ENCODE data around the gene REXO1.

Gene REXO1

DNA sequence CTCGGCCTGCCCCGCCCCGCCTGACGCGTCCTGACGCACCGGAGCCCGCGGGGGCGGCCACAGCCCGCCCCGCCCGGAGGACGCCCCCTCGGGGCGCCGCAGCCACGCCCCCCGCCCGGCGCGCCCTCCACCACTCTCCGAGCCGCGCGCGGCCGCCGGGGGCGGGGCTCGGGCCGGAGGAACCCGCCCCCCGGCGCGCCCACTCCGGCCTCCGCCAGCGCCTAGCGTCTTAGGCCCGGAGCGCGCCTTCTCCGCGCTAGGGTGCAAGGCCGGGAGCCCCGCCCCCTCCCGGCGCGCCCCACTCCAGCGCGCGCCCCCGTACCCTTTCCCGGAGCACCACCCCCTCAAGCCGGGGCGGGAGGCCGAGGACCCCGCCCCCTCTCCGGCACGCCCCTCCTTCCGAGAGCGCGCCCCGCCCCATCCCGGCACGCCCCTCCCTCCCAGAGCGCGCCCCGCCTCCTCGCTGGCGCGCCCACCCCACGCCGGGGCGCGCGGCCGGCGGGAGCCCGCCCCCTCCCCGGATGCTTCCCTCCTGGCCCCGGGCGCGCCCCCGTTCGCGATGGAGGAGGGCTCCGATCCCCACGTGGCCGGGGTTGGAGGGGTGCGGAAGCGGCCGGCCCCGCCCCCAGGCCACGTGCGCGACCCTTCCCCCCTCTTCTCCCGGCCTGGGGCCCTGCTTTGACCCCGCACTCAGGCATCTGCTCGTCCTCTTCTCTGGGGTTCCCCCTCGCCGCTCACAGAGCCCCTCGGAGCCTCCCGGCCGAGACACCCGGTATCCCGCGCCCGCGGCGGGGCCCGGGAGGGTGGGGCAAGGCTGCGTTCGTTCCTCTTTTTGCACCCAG, 15.6 kb upstream of the REXO1 start:
- Histone ChIP-seq H3K4me1 (ENCODE audit: control insufficient read depth, insufficient read depth, low read length) (peaks cover 8% of the 10 kb centered on the region), H3K27ac (ENCODE audit: low read depth, low read length) (peak overlapping the region; percentile 70), H3K9ac (ENCODE audit: low read length) (peak overlapping the region; percentile 40), H3K36me3 (ENCODE audit: control insufficient read depth, insufficient read depth, low read length) (no peaks in the 10 kb centered on the region), H3K27me3 (ENCODE audit: control insufficient read depth, insufficient read depth, low read length) (no peaks in the 10 kb centered on the region), H3K4me3 (ENCODE audit: low read length) (peak overlapping the region; percentile 78)

DNA sequence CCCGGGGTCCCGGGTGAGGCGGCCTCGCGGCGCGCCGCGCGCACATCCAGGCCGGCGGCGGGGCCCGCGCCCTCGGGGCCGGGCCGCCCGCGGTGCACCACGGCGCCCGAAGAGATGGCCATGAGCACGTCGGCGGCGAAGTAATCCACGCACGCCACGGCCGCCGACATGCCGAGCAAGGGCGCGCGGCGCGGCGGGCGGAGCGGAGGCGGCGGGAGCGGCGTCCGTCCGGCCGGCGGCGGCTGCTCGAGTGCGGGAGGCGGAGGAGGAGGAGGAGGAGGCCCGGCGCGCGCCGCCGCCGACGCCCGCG, 15.0 kb upstream of the REXO1 start, which contains the start of gene KLF16:
TSS of gene KLF16 (minus strand) at position 252 of the 310 bp plus-strand sequence. CDS start at position 170, 82 bp downstream.
- no peaks in the 10 kb centered on the region for H3K36me3 ChIP-seq (ENCODE audit: control insufficient read depth, insufficient read depth, low read length)
- H3K4me3 ChIP-seq (ENCODE audit: low read length), result peak within 1 kb of the TSS; percentile 78
- peak within 1 kb of the TSS; percentile 40 for H3K9ac ChIP-seq (ENCODE audit: low read length)
- no peaks in the 10 kb centered on the region for H3K27me3 ChIP-seq (ENCODE audit: control insufficient read depth, insufficient read depth, low read length)
- H3K27ac ChIP-seq (ENCODE audit: low read depth, low read length), result peak within 1 kb of the TSS; percentile 70
- peaks cover 8% of the 10 kb centered on the region for H3K4me1 ChIP-seq (ENCODE audit: control insufficient read depth, insufficient read depth, low read length)

DNA sequence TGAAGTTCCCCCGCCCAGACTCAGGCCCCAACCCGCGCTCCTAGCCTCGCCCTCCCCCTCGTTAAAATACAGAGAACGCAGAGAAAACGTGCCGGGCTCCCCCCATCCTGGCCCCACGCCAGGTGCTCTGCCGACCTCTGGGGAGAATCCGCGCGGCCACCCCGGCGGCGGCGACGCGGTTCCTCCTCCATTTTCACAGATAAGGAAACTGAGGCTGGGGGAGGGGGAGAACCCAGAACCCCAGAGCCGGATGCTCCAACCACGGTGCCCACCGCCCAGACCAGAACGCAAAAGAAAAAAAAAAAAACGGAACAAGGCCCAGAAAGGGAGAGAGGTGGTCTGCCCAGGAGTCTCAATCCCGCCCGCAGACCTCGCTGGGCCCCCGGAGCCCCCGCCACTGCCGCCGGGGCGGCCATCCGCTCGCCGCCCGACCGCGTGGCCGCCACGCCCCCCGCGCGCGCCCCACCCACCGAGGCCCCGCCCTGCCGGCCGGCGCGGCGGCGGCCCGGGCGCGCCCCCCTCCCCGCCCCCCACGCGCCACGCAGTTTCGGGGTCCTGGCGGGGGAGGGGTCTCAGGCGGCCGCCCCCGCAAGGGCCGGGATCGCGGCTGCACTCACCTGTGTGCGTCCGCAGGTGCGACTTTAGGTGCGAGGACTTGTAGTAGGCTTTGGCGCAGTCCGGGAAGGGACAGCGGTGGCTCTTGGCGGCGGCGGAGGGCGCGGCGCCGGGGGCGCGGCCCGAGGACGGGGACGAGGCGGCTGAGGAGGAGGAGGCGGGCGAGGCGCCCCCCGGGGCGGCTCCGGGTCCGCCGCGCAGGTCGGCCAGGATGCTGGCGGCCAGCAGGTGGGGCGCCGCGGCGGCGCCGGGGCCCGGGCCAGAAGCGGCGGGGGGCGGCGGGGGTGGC, 14.4 kb upstream of the REXO1 start:
- peak overlapping the region; percentile 68 for H3K9ac ChIP-seq (ENCODE audit: low read length)
- H3K4me1 ChIP-seq (ENCODE audit: control insufficient read depth, insufficient read depth, low read length), result peaks cover 8% of the 10 kb centered on the region
- H3K27me3 ChIP-seq (ENCODE audit: control insufficient read depth, insufficient read depth, low read length), result no peaks in the 10 kb centered on the region
- no peaks in the 10 kb centered on the region for H3K36me3 ChIP-seq (ENCODE audit: control insufficient read depth, insufficient read depth, low read length)
- H3K4me3 ChIP-seq (ENCODE audit: low read length), result peak overlapping the region; percentile 71
- H3K27ac ChIP-seq (ENCODE audit: low read depth, low read length), result peak overlapping the region; percentile 45

DNA sequence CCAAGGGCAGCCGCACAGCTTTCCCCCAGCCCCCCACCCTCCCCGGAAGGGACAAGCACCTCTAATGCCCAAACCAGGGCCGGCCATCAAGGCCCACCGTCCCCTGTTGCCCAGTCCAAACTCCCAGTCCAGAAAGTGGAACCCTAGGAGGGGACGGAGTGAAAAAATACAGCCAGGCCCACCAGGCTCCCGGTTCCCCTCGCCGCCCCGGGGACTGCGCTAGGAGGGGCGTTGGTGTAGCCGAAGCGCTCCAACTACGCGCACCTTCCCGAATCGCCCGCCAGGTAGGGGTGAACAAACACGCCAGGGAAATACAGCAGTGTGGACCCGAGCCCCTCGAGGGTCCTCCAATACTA, 13.8 kb upstream of the REXO1 start:
- Histone ChIP-seq H3K9ac (ENCODE audit: low read length) (peak overlapping the region; percentile 68), H3K4me3 (ENCODE audit: low read length) (peak overlapping the region; percentile 71), H3K4me1 (ENCODE audit: control insufficient read depth, insufficient read depth, low read length) (peaks cover 9% of the 10 kb centered on the region), H3K27ac (ENCODE audit: low read depth, low read length) (peak overlapping the region; percentile 45), H3K27me3 (ENCODE audit: control insufficient read depth, insufficient read depth, low read length) (no peaks in the 10 kb centered on the region), H3K36me3 (ENCODE audit: control insufficient read depth, insufficient read depth, low read length) (no peaks in the 10 kb centered on the region)

DNA sequence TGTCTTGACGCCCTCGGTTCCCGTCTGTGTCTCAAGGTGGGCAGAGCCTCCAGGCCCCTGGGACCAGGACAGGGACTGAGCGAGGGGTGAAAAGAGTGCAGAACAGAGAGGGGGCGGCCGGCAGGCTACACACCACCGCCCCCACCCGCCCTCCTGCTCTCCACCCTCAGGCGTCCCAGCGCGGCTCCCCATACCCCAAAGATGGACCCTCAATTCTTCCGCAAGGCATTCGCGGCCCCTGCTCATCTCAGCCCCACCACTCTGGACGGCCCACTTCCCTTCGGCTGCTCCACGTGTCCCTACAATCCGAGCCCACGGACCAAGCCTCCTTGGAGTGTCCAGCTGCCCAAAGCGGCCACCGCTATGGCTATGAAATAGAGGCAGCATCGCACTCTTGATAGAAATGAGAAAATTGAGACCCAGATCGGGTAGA, 13.3 kb upstream of the REXO1 start:
- no peak overlapping the region for H3K9ac ChIP-seq (ENCODE audit: low read length)
- peaks cover 9% of the 10 kb centered on the region for H3K4me1 ChIP-seq (ENCODE audit: control insufficient read depth, insufficient read depth, low read length)
- H3K36me3 ChIP-seq (ENCODE audit: control insufficient read depth, insufficient read depth, low read length), result no peaks in the 10 kb centered on the region
- peak overlapping the region; percentile 71 for H3K4me3 ChIP-seq (ENCODE audit: low read length)
- no peaks in the 10 kb centered on the region for H3K27me3 ChIP-seq (ENCODE audit: control insufficient read depth, insufficient read depth, low read length)
- H3K27ac ChIP-seq (ENCODE audit: low read depth, low read length), result peak overlapping the region; percentile 45

DNA sequence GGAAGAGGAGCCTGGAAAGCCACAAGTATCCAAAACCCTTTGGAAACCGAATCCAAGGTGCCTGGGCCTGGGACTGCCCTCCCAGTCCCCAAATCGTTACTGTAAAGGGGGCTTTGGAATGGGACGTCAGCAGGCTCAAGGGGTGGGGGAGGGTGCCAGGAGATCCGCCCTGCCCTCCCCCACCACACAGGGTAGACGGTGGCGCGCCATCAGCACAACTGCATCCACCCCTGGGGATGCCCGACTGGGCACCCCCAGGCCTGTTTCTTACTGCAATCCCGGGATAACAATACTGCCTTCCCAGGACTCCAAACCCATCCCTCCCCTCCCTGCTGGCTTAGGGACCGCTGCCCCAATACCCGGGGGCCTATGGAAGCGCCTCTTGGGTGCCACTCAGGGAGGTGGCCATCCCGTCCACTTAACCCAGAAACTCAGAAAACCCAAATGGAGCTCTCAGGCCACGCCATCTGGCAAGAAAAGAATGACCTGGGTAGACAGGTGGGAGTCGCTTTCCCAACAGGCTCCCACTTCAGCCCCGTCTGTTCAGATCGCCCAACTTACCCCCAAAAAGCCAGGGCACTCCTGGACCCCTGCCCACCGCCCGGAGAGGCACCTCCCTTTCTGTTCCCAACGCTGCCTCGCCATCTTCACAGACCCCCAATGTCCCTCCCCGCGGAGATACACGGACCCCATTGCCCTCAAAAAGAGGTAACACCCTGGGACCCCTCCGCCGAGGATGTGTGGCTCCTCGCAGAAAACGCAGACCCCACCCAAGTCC, 12.7 kb upstream of the REXO1 start:
- no peaks in the 10 kb centered on the region for H3K36me3 ChIP-seq (ENCODE audit: control insufficient read depth, insufficient read depth, low read length)
- peaks cover 11% of the 10 kb centered on the region for H3K4me1 ChIP-seq (ENCODE audit: control insufficient read depth, insufficient read depth, low read length)
- H3K27ac ChIP-seq (ENCODE audit: low read depth, low read length), result peak overlapping the region; percentile 32

DNA sequence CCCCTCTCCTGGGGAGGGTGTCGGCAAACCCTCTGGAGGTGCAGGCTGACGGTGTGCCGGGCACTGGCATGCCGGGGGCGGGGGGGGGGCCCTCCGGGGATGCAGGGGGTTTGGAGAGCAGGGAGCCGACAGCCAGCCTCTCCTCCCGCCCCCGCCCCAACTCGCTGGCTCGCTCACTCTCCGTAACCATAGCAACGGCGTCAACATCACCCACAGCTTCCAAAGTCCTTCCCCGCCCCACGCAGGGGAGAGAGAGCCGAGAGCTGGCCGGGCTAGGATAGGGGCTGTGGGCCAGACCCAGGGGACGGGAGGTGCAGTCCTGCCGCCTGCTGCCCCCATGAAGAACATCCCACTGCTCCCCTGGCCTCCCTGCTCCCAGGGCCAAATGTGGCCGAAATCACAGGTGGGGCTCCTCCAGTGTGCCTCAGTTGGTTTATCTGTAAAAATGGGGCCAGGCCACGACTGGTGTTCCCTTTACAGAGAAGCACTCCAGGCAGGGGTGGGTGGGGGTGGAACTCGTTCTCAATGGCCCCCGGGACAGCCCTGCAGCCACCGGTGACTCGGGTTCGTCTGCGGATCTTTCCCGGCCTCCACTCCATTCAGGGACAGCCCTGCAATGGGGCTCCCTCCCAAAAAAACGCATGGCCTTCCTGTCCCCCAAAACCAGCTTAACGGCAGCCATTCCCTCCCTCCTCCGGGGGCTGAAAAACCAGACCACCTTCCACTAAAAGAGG, 11.9 kb upstream of the REXO1 start:
- Histone ChIP-seq H3K4me3 (ENCODE audit: low read length) (peak overlapping the region; percentile 42), H3K9ac (ENCODE audit: low read length) (no peak overlapping the region), H3K27me3 (ENCODE audit: control insufficient read depth, insufficient read depth, low read length) (no peaks in the 10 kb centered on the region)

More for the DNA sequence above, 12.7 kb upstream of the REXO1 start:
- H3K27me3 ChIP-seq (ENCODE audit: control insufficient read depth, insufficient read depth, low read length), result no peaks in the 10 kb centered on the region
- no peak overlapping the region for H3K9ac ChIP-seq (ENCODE audit: low read length)
- peak overlapping the region; percentile 71 for H3K4me3 ChIP-seq (ENCODE audit: low read length)

DNA sequence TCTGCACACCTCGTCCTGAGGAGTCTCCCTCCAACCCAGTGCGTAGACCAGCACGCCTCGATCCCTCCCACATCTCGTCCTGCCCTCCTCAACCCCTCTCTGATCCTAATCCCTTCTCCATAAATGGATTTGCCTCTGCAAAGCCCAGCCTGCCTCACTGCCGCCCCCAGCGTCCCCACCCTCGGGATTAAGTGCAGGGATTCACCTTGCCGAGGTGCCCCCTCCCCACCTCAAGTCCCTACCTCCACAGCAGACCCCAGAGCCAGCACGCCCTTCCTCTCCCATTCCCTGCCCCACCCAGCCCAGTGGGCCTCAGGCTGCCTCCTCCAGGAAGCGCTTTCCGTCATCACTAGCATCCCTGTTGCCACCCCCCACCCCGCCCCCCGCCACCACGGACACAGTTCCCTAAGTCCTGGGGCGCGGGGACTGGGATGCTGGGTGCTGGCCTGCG, 11.1 kb upstream of the REXO1 start:
- no peaks in the 10 kb centered on the region for H3K36me3 ChIP-seq (ENCODE audit: control insufficient read depth, insufficient read depth, low read length)
- H3K9ac ChIP-seq (ENCODE audit: low read length), result peak overlapping the region; percentile 11
- H3K4me3 ChIP-seq (ENCODE audit: low read length), result peak overlapping the region; percentile 51
- no peaks in the 10 kb centered on the region for H3K27me3 ChIP-seq (ENCODE audit: control insufficient read depth, insufficient read depth, low read length)
- peaks cover 15% of the 10 kb centered on the region for H3K4me1 ChIP-seq (ENCODE audit: control insufficient read depth, insufficient read depth, low read length)
- H3K27ac ChIP-seq (ENCODE audit: low read depth, low read length), result peak overlapping the region; percentile 42

More for the DNA sequence above, 11.9 kb upstream of the REXO1 start:
- Histone ChIP-seq H3K27ac (ENCODE audit: low read depth, low read length) (peak overlapping the region; percentile 42), H3K4me1 (ENCODE audit: control insufficient read depth, insufficient read depth, low read length) (peaks cover 12% of the 10 kb centered on the region), H3K36me3 (ENCODE audit: control insufficient read depth, insufficient read depth, low read length) (no peaks in the 10 kb centered on the region)

DNA sequence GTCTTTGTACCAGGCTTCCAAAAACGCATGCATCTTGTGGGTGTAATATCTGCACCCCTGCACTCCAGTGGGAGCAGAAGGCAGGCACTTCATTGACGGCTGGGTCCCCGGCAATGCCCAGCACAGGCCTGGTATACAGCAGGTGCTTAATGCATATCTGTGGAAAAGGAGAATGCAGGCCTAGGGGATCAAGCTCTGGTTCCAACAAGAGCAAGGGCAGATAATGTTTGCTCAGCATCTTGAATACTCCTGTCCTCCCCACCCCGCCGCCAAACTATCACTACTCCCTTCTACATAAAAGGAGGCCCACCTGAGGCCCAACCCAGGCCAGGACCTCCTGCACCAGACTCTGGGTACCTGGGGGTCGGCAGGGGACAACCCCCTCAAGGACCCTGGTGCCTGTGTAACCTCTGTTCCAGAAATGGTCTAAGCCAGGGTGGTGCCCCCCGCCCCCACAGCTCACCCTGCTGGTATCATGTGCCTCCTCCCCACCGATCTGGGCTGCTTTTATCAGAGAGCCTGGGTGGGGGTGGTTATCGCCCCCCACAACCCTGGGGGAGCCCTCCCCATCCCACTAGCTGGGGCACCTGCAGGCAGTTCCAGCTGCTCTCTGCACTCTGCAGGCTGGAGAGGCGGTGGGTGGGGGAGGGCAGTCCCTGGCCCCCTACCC, 10.3 kb upstream of the REXO1 start:
- Histone ChIP-seq H3K4me1 (ENCODE audit: control insufficient read depth, insufficient read depth, low read length) (peaks cover 16% of the 10 kb centered on the region), H3K9ac (ENCODE audit: low read length) (no peak overlapping the region)

DNA sequence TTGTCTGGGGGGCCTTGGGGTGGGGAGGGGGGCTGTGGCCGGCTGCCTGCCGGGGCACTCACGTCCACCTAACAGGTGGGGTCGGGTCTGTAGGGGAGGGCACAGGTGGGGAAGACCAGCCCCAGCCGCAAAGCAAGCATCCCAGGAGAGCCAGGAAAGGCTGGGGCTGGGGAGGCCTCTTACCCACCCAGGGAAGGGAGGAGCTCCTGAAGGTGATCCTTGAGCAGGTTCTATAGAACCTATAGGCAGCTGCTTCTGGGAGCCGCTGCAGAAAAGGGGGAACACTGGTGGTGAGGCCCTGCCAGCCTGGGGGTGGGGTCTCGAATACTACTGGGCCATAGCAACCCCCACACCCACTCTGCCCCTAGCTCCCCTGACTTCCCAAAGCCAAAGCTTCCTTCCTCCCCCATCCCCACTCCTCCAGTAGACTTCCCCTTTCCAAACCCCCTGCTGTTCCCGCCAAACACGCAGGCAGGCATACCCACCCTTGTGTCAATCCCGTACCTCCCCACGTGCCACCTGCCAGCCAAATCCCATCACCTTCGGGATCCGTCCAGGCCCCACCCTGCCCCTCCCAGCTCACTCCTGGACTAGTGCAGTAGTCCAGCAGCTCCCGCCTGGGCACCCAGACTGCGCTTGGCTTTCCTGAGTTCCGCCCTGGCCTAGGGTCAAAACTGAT, 9.5 kb upstream of the REXO1 start:
- Histone ChIP-seq H3K27ac (ENCODE audit: low read depth, low read length) (peak overlapping the region; percentile 73), H3K27me3 (ENCODE audit: control insufficient read depth, insufficient read depth, low read length) (no peaks in the 10 kb centered on the region), H3K36me3 (ENCODE audit: control insufficient read depth, insufficient read depth, low read length) (no peaks in the 10 kb centered on the region), H3K4me1 (ENCODE audit: control insufficient read depth, insufficient read depth, low read length) (peaks cover 18% of the 10 kb centered on the region), H3K9ac (ENCODE audit: low read length) (no peak overlapping the region), H3K4me3 (ENCODE audit: low read length) (no peak overlapping the region)

More for the DNA sequence above, 10.3 kb upstream of the REXO1 start:
- Histone ChIP-seq H3K4me3 (ENCODE audit: low read length) (no peak overlapping the region), H3K27me3 (ENCODE audit: control insufficient read depth, insufficient read depth, low read length) (no peaks in the 10 kb centered on the region), H3K27ac (ENCODE audit: low read depth, low read length) (peak overlapping the region; percentile 73), H3K36me3 (ENCODE audit: control insufficient read depth, insufficient read depth, low read length) (no peaks in the 10 kb centered on the region)

All from rectal smooth muscle tissue (tissue), 1 donor.